ENCODE measurements around the gene LMBRD2. TPM values are rescaled to one million over a fixed set of nuclear protein-coding genes. Genes with fewer than 3 reads are reported as not detected.

LMBRD2 gene
- total RNA-seq, 1 donor from 2014 or later: 5.1 TPM

DNA sequence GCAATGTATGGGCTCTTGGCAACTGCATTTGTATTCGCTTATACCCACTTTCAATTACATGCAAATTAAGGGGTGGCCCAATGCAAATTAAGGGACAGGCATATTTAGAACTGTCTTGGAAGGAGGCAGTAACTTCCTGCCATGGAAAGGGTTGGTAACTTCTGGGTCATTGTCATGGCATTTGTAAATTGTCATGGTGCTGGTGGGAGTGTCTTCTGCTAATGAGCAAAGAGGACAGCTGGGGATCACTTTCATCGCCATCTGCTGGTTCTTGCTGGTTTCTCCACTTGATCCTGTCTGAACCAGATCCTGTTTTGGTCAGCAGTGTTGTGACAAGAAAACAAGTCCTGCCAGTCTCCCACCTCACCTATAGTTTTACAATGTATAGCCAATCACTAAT, 61.7 kb downstream of the LMBRD2 start:
- TF ChIP-seq, protein P1, sequence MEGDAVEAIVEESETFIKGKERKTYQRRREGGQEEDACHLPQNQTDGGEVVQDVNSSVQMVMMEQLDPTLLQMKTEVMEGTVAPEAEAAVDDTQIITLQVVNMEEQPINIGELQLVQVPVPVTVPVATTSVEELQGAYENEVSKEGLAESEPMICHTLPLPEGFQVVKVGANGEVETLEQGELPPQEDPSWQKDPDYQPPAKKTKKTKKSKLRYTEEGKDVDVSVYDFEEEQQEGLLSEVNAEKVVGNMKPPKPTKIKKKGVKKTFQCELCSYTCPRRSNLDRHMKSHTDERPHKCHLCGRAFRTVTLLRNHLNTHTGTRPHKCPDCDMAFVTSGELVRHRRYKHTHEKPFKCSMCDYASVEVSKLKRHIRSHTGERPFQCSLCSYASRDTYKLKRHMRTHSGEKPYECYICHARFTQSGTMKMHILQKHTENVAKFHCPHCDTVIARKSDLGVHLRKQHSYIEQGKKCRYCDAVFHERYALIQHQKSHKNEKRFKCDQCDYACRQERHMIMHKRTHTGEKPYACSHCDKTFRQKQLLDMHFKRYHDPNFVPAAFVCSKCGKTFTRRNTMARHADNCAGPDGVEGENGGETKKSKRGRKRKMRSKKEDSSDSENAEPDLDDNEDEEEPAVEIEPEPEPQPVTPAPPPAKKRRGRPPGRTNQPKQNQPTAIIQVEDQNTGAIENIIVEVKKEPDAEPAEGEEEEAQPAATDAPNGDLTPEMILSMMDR (IDR thresholded peaks at IDR 0.05; ENCODE audit: unreplicated experiment): peak; percentile 24
- Mint-ChIP-seq H3K4me1 (ENCODE audit: unreplicated experiment) (no peaks in the 10 kb centered on the region), H3K27me3 (ENCODE audit: unreplicated experiment) (no peaks in the 10 kb centered on the region), H3K36me3 (ENCODE audit: low read depth, unreplicated experiment) (no peaks in the 10 kb centered on the region), H3K4me3 (ENCODE audit: unreplicated experiment) (no peak overlapping the region), H3K27ac (ENCODE audit: unreplicated experiment) (peak overlapping the region; percentile 2), H3K9me3 (ENCODE audit: unreplicated experiment) (no peaks in the 10 kb centered on the region)
- DNase-seq (ENCODE audit: low spot score): peak; percentile 48

DNA sequence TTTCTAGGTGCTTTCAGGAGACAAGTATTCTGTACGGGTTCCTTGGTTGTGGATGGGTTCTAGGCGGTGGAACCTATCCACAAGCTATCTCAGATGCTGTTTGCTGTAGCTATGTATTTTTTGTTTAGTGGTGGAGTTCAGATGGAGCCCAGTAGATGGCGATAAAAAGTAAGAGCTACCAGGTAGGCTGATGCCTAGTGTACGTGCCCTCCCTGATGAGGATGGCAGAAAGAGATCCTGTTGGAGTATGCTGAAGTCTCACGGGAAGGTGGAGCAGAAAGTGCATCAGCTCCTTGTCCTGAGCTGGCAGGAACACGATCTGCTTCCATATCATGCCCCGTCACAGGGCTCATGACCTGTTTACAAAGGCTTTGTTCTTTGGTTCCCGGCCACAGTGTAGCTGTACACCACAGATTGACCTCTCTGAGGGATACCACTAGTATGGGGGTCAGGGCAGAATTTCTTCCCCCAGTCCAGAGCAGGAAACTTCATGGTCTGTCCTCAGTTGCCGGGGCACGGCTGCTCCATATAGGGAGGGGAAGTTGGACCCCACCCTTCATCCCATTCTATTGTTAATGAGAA, 72.4 kb downstream of the LMBRD2 start:
- Mint-ChIP-seq H3K27ac (ENCODE audit: unreplicated experiment) (no peak overlapping the region), H3K4me3 (ENCODE audit: unreplicated experiment) (no peak overlapping the region), H3K36me3 (ENCODE audit: low read depth, unreplicated experiment) (no peaks in the 10 kb centered on the region), H3K4me1 (ENCODE audit: unreplicated experiment) (no peaks in the 10 kb centered on the region), H3K27me3 (ENCODE audit: unreplicated experiment) (peaks cover 1% of the 10 kb centered on the region), H3K9me3 (ENCODE audit: unreplicated experiment) (no peaks in the 10 kb centered on the region)
- DNase-seq (ENCODE audit: low spot score): peak; percentile 44
- TF ChIP-seq, protein P1 (IDR thresholded peaks at IDR 0.05; ENCODE audit: unreplicated experiment): peak; percentile 52

DNA sequence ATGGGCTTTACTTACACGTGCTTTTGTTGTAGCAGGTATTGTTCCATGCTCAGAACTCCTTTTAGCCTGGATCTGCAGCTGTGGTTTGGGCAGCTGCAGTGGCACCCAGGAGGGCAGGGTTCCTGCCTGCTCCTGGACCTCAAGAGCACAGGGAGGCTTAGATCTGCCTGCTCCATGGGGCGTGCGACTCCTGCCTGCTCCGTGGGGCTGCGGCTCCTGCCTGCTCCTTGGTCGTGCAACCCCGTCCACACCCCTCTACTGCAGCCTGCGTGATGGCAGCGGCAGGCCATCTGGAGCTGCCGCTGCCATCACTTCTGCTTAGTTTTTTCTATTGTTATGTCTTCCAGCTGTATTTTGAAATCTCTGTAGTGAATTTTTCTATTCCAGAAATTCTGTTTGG, 73.3 kb downstream of the LMBRD2 start:
- Mint-ChIP-seq H3K27ac (ENCODE audit: unreplicated experiment) (no peak overlapping the region), H3K9me3 (ENCODE audit: unreplicated experiment) (no peaks in the 10 kb centered on the region), H3K4me3 (ENCODE audit: unreplicated experiment) (no peak overlapping the region), H3K36me3 (ENCODE audit: low read depth, unreplicated experiment) (no peaks in the 10 kb centered on the region), H3K27me3 (ENCODE audit: unreplicated experiment) (peaks cover 1% of the 10 kb centered on the region), H3K4me1 (ENCODE audit: unreplicated experiment) (no peaks in the 10 kb centered on the region)
- TF ChIP-seq, protein P1 (IDR thresholded peaks at IDR 0.05; ENCODE audit: unreplicated experiment): no peak
- DNase-seq (ENCODE audit: low spot score): no peak

DNA sequence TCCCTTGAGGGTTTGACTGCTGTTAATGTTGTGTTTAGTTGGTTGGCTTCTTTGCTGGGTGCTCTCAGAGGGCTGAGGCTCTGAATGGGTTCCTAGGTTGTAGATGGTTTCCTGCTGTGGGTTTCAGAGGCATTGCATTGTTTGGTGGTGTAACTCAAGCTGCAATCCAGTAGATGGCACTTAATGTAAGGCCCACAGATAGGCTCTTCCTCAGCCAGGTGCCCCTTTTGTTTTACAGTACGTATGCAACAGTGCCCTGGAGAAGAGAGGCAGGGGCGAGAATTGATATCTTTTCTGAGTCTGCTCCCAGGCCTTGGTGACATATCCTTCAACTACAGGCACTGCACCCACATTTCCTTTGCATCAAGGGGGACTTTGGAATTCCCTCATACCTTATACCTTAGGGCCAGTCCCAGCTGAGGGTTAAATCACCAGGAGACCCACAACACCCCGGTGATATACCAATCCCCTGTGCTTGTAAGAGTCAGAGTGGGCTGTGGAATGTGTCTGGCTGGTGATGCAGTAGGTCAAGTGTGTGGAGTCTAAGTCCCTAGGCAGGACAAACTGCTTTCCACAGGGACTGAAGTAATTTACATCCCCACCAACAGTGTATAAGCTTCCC, 78.0 kb downstream of the LMBRD2 start:
- no peaks in the 10 kb centered on the region for H3K9me3 Mint-ChIP-seq (ENCODE audit: unreplicated experiment)
- H3K27me3 Mint-ChIP-seq (ENCODE audit: unreplicated experiment): peaks cover 1% of the 10 kb centered on the region
- H3K27ac Mint-ChIP-seq (ENCODE audit: unreplicated experiment): no peak overlapping the region
- no peaks in the 10 kb centered on the region for H3K36me3 Mint-ChIP-seq (ENCODE audit: low read depth, unreplicated experiment)
- TF ChIP-seq, protein P1 (IDR thresholded peaks at IDR 0.05; ENCODE audit: unreplicated experiment): no peak
- H3K4me1 Mint-ChIP-seq (ENCODE audit: unreplicated experiment): no peaks in the 10 kb centered on the region
- no peak for DNase-seq (ENCODE audit: low spot score)
- H3K4me3 Mint-ChIP-seq (ENCODE audit: unreplicated experiment): no peak overlapping the region

Measured in endothelial cell (in vitro differentiated cells).